Measurements from ENCODE around the gene ERMN.
"Not testable (repeated sequence)": the region's sequence is repeated elsewhere in the genome, so short reads cannot be mapped to it uniquely, and the experiment has no call there.

ERMN gene

DNA sequence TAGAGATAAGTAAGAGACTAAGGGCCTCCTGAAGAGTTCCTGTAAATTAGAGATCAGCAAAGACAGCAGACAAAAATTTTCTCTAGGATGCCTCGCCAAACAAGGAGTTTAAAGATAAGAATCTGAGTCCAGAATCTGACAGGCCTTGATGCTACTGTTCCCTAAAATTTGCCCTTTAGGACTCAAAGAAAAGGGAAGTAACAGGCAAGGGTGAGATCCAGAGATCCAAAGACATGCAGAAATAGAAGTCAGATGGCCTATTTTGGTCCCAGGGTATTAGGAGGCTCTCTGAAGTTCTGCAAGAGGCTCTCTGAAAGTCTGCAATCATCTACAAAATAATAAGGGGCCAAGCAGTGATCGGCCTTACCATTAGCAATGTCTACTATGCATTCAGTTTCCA, 35.1 kb downstream of the ERMN start:
- DNase-seq = no peak

GRCh38 chr2:157287160-157287559, 38.5 kb downstream of the ERMN start:
- no peak for DNase-seq

- DNase-seq = no peak
Observed at GRCh38 chr2:157283468-157283867, 42.2 kb downstream of the ERMN start.

DNA sequence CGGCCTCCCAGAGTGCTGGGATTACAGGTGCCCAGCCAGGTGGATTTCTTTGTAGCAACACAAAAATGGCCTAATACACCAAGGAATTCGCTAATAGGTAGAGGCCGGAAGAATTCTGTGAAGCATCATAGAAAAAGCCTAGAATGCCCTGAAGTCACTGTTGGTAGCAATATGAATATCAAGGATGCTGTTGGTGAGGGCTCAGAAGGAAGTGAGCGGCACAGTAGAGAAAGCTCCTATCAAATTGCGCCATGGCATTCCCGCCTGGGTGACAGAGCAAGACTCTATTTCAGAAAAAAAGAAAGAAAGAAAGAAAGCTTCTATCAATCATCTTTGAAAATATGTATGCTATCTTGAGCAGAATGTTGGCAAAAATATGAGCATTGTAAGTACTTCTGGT, 44.3 kb downstream of the ERMN start:
- no peak for DNase-seq

DNA sequence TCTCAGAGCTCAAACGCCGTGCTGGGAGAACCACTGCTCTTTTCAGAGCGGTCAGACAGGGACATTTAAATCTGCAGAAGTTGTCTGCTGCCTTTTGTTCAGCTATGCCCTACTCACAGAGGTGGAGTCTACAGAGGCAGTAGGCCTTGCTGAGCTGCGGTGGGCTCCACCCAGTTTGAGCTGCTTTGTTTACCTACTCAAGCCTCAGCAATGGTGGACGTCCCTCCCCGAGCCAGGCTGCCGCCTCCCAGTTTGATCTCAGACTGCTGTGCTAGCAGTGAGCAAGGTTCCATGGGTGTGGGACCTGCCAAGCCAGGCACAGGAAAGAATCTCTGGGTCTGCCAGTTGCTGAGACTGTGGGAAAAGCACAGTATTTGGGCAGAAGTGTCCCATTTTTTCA, 46.3 kb downstream of the ERMN start:
- DNase-seq = not testable (repeated sequence)

GRCh38 chr2:157271590-157272203, 53.9 kb downstream of the ERMN start:
- DNase-seq = no peak

- no peak for DNase-seq
Observed at GRCh38 chr2:157269922-157270321, 55.7 kb downstream of the ERMN start.

GRCh38 chr2:157269060-157269459, 56.6 kb downstream of the ERMN start:
- no peak for DNase-seq

Data from stimulated activated CD4-positive, alpha-beta T cell treated with anti-CD3 and anti-CD28 coated beads, Interleukin-12 subunit alpha, Interleukin-12 subunit beta, amount 100 ng/mL, for 4 hours (primary cell).